Measurements from ENCODE around the gene RBP5. TPM values are rescaled to one million over a fixed set of nuclear protein-coding genes. Genes with fewer than 3 reads are reported as not detected.

RBP5 gene
- total and polyA plus RNA-seq, 10 of the 15 experiments (the other 5 are each of a cell fraction or from before 2014, with no cell fraction given), result 0.11 to 1.1 (median 0.31) TPM; not detected in 4

GRCh38 chr12:7114008-7114407 lies 14.7 kb downstream of the RBP5 start:
- ChIA-PET CTCF (interaction anchor here (0.8 to 7.7 kb wide), 23 partner anchors 10 to 243 kb away, joined by 3 to 61 read pairs (median 7); partner anchors contain the start of genes C12orf57, CLSTN3, LPCAT3 and RNU7-1), POLR2A (interaction anchor here (1.1 to 7.2 kb wide), 3 partner anchors 96 to 169 kb away, joined by 3 to 55 read pairs (median 6); partner anchors contain the start of genes C12orf57, LPCAT3 and RNU7-1), RAD21 (ENCODE audit: unreplicated experiment) (interaction anchor here (1.2 to 7.6 kb wide), 4 partner anchors 17 to 262 kb away, joined by 3 to 89 read pairs (median 10); partner anchors contain the start of genes C12orf57, CDCA3, RNU7-1 and USP5), SMC1A (ENCODE audit: uncharacterized antibody, unreplicated experiment) (interaction anchor here (0.6 to 2.4 kb wide), 7 partner anchors 9 to 245 kb away, joined by 3 to 13 read pairs (median 4); partner anchors contain the start of gene LPCAT3)
- peaks cover 22% of the 10 kb centered on the region for H3K79me2 ChIP-seq (ENCODE audit: control insufficient read depth, insufficient read depth, low read length)
- H3K9ac ChIP-seq (ENCODE audit: control insufficient read depth, insufficient read depth, low read length), result no peak overlapping the region
- H3K36me3 ChIP-seq (ENCODE audit: control insufficient read depth in 2 of 2, insufficient read depth in 2 of 2, low read length in 1 of 2), result peaks cover 0 to 34% of the 10 kb centered on the region in 2 experiments; a peak in 3 of 4 replicates
- 91% methylated on average over 11 of the region's 11 CpGs for WGBS (ENCODE audit: insufficient coverage, insufficient replicate concordance, low lambda C conversion rate, missing lambda C conversion rate)
- no peak overlapping the region for H3K4me2 ChIP-seq (ENCODE audit: control insufficient read depth, insufficient read depth)
- peaks cover 12% of the 10 kb centered on the region for H3K4me1 ChIP-seq (ENCODE audit: control insufficient read depth, insufficient read depth, low read length)
- in situ Hi-C loops (cut with MboI) (loop anchor here (5.0 kb wide), 1 partner anchor 152 kb away; no protein-coding TSS in a partner anchor), intact Hi-C loops (cut with micrococcal nuclease; ENCODE audit: unreplicated experiment) (loop anchor here (5.0 kb wide), 2 partner anchors 152 to 192 kb away; no protein-coding TSS in a partner anchor)
- no peaks in the 10 kb centered on the region for H3K9me3 ChIP-seq (replicated peaks; ENCODE audit: control insufficient read depth, insufficient read depth, low read length)
- no peak overlapping the region for H2AFZ ChIP-seq (ENCODE audit: control insufficient read depth, low read depth, low read length)
- no peaks in the 10 kb centered on the region for H4K20me1 ChIP-seq (ENCODE audit: control insufficient read depth, insufficient read depth)
- H3K4me3 ChIP-seq, result no peak overlapping the region
- no peaks in the 10 kb centered on the region for H3K27me3 ChIP-seq (replicated peaks in 1 of 2; ENCODE audit: control insufficient read depth in 2 of 2, insufficient read depth in 2 of 2, low read length in 1 of 2)
- FAIRE-seq (no peak), DNase-seq (ENCODE audit: low read depth, low spot score) (no peak), ATAC-seq (no peak)
- H3K27ac ChIP-seq (ENCODE audit: control insufficient read depth, insufficient read depth), result no peak overlapping the region
- no TSS peak for BruUV-seq (replicated peaks)
- TF ChIP-seq RUNX3 (IDR thresholded peaks at IDR 0.05; ENCODE audit: low read length) (no peak), RFX5 (IDR thresholded peaks at IDR 0.05; ENCODE audit: low read depth, low read length) (no peak), BCL11A (IDR thresholded peaks at IDR 0.05; ENCODE audit: low read depth, low read length) (no peak)
- TF ChIP-seq, protein P1, sequence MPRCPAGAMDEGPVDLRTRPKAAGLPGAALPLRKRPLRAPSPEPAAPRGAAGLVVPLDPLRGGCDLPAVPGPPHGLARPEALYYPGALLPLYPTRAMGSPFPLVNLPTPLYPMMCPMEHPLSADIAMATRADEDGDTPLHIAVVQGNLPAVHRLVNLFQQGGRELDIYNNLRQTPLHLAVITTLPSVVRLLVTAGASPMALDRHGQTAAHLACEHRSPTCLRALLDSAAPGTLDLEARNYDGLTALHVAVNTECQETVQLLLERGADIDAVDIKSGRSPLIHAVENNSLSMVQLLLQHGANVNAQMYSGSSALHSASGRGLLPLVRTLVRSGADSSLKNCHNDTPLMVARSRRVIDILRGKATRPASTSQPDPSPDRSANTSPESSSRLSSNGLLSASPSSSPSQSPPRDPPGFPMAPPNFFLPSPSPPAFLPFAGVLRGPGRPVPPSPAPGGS (IDR thresholded peaks at IDR 0.05; ENCODE audit: borderline replicate concordance, insufficient read depth, low read depth, low read length, poor library complexity, severe bottlenecking), result no peak
